ENCODE results near the gene DCC.
A peak's percentile ranks its signal among the peaks of the same experiment; 100 is the strongest.

DCC gene

GRCh38 chr18:52764316-52764715, 424.3 kb downstream of the DCC start:
- peak; percentile 4 for DNase-seq (ENCODE audit: low read depth)
- H3K4me3 ChIP-seq (ENCODE audit: low read depth, low read length) = no peak overlapping the region
- TF ChIP-seq CTCF (IDR thresholded peaks at IDR 0.05; ENCODE audit: control insufficient read depth, extremely low read depth, insufficient read depth) = no peak

GRCh38 chr18:52766002-52766545, 426.1 kb downstream of the DCC start:
- TF ChIP-seq CTCF (IDR thresholded peaks at IDR 0.05; ENCODE audit: control insufficient read depth, extremely low read depth, insufficient read depth) = no peak
- no peak for DNase-seq (ENCODE audit: low read depth)
- no peak overlapping the region for H3K4me3 ChIP-seq (ENCODE audit: low read depth, low read length)

GRCh38 chr18:52781113-52781512, 441.1 kb downstream of the DCC start:
- H3K4me3 ChIP-seq (ENCODE audit: low read depth, low read length) = no peak overlapping the region
- no peak for TF ChIP-seq CTCF (IDR thresholded peaks at IDR 0.05; ENCODE audit: control insufficient read depth, extremely low read depth, insufficient read depth)
- no peak for DNase-seq (ENCODE audit: low read depth)

GRCh38 chr18:52791321-52791720, 451.3 kb downstream of the DCC start:
- H3K4me3 ChIP-seq (ENCODE audit: low read depth, low read length) = no peak overlapping the region
- no peak for TF ChIP-seq CTCF (IDR thresholded peaks at IDR 0.05; ENCODE audit: control insufficient read depth, extremely low read depth, insufficient read depth)
- DNase-seq (ENCODE audit: low read depth) = no peak

GRCh38 chr18:52812834-52813233, 472.8 kb downstream of the DCC start:
- H3K4me3 ChIP-seq (ENCODE audit: low read depth, low read length) = no peak overlapping the region
- no peak for DNase-seq (ENCODE audit: low read depth)
- no peak for TF ChIP-seq CTCF (IDR thresholded peaks at IDR 0.05; ENCODE audit: control insufficient read depth, extremely low read depth, insufficient read depth)

- no peak for DNase-seq (ENCODE audit: low read depth)
- TF ChIP-seq CTCF (IDR thresholded peaks at IDR 0.05; ENCODE audit: control insufficient read depth, extremely low read depth, insufficient read depth) = no peak
- no peak overlapping the region for H3K4me3 ChIP-seq (ENCODE audit: low read depth, low read length)
These were observed 473.8 kb downstream of the DCC start for GRCh38 chr18:52813635-52814416.

- DNase-seq (ENCODE audit: low read depth) = no peak
- no peak overlapping the region for H3K4me3 ChIP-seq (ENCODE audit: low read depth, low read length)
- no peak for TF ChIP-seq CTCF (IDR thresholded peaks at IDR 0.05; ENCODE audit: control insufficient read depth, extremely low read depth, insufficient read depth)
These were observed 475.7 kb downstream of the DCC start for GRCh38 chr18:52815651-52816050.
